ENCODE measurements around the gene VPS36. TPM values are rescaled to one million over a fixed set of nuclear protein-coding genes. Genes with fewer than 3 reads are reported as not detected.
A peak's percentile ranks its signal among the peaks of the same experiment; 100 is the strongest.
"Not testable (repeated sequence)": the region's sequence is repeated elsewhere in the genome, so short reads cannot be mapped to it uniquely, and the experiment has no call there.

Gene VPS36
- total RNA-seq (118 TPM), polyA plus RNA-seq (29.3 TPM)

GRCh38 chr13:52450012-52450792 is at the start of gene VPS36:
Gene VPS36 (minus strand): TSS chr13:52450634. CDS start chr13:52450594, 40 bp downstream.
- DNase-seq (ENCODE audit: extremely low spot score), result peak; percentile 85
- Histone ChIP-seq H3K4me1 (ENCODE audit: insufficient read depth) (no peaks in the 10 kb centered on the region), H3K27ac (ENCODE audit: low read depth) (peak within 1 kb of the TSS; percentile 98), H3K36me3 (ENCODE audit: insufficient read depth) (no peaks in the 10 kb centered on the region), H3K4me3 (ENCODE audit: low read depth, low read length) (peak within 1 kb of the TSS; percentile 88)
- WGBS, result under 1% methylated on average over 105 of the region's 105 CpGs

DNA sequence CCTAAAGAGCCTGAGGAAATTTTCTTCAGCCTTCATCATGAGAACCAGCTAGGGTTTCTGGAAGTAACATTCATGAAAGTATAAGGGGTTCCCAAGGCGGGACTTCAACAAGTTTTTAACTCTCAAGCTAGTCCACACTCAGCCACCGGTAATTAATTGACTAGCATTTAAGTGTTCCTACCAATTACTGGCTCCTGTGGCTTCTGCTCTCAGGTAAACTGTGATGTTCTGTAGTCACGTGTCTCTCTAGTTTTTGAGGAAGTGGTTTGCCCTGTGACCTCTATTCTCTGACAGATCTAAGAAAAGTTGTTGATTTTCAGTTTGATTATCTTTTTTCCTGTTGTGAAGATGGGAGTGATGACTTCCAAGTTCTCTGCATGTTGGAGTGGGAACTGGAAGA is 47.5 kb upstream of the VPS36 start:
- WGBS, result 55% methylated on average over 3 of the region's 3 CpGs
- not testable (repeated sequence) for DNase-seq (ENCODE audit: extremely low spot score); H3K4me1 ChIP-seq (ENCODE audit: insufficient read depth); H3K4me3 ChIP-seq (ENCODE audit: low read depth, low read length); H3K27ac ChIP-seq (ENCODE audit: low read depth); H3K36me3 ChIP-seq (ENCODE audit: insufficient read depth)

GRCh38 chr13:52494241-52494640 is 43.8 kb upstream of the VPS36 start:
- 75% methylated on average over 5 of the region's 5 CpGs for WGBS
- H3K4me1 ChIP-seq (ENCODE audit: insufficient read depth); H3K36me3 ChIP-seq (ENCODE audit: insufficient read depth); H3K4me3 ChIP-seq (ENCODE audit: low read depth, low read length); H3K27ac ChIP-seq (ENCODE audit: low read depth); DNase-seq (ENCODE audit: extremely low spot score): not testable (repeated sequence)

DNA sequence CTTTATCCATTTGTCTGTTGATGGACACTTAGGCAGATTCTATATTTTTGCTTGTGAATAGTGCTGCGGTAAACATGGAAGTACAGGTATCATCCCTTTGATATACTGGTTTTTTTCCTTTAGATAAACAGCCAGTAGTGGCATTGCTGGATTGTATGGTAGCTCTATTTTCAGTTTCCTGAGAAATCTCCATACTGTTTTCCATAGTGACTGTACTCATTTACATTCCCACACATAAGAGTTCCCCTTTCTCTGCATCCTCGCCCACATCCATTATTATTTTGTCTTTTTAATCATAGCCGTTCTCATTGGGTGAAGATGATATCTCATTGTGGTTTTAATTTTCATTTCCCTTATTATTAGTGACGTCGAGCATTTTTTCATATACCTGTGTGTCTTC is 40.6 kb upstream of the VPS36 start:
- 86% methylated on average over 2 of the region's 5 CpGs for WGBS
- H3K4me1 ChIP-seq (ENCODE audit: insufficient read depth); H3K27ac ChIP-seq (ENCODE audit: low read depth); DNase-seq (ENCODE audit: extremely low spot score); H3K36me3 ChIP-seq (ENCODE audit: insufficient read depth); H3K4me3 ChIP-seq (ENCODE audit: low read depth, low read length): not testable (repeated sequence)

DNA sequence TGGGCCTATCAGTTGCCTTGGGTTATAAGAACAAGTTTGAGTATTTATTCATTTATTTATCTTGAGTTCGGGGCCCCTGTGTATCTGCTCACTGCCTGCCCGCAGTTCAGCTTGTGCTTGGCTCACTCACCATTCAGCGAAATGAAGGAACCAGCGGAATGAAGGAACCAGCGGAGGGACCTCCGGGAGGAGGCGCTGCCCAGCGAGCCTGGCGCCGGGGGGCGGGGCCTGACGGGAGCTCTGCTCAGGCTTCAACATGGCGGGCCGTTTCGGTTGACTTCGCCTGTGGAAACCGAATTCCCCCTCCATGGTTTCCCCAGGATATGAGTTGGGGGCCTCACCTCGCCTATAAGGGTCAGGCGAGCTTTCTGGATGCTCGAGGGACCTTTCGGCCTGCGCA is 38.3 kb upstream of the VPS36 start:
- not testable (repeated sequence) for H3K27ac ChIP-seq (ENCODE audit: low read depth); H3K36me3 ChIP-seq (ENCODE audit: insufficient read depth); DNase-seq (ENCODE audit: extremely low spot score); H3K4me1 ChIP-seq (ENCODE audit: insufficient read depth); H3K4me3 ChIP-seq (ENCODE audit: low read depth, low read length)
- WGBS, result no CpG with 5 or more reads among the region's 22 CpGs

DNA sequence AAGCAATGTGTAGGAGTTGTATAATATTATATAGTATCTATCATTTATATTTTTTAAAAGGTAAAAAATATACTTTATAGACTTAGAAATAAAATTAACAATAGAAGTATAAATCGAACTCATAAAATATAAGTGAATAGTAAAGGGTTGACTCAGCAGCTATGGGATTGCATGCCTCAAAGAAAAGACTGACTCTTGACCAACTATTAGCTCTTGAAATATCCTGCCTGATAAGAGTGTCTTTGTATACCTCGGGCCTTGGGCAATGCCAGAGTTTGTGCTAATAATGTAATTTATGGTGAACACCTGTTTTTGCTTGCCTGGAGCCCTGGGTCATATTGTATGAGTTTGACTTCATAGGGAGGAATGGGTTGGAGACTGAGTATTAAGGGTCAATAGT is 36.6 kb upstream of the VPS36 start:
- 46% methylated on average over 2 of the region's 2 CpGs for WGBS
- not testable (repeated sequence) for H3K36me3 ChIP-seq (ENCODE audit: insufficient read depth); H3K4me3 ChIP-seq (ENCODE audit: low read depth, low read length); H3K4me1 ChIP-seq (ENCODE audit: insufficient read depth); DNase-seq (ENCODE audit: extremely low spot score); H3K27ac ChIP-seq (ENCODE audit: low read depth)

DNA sequence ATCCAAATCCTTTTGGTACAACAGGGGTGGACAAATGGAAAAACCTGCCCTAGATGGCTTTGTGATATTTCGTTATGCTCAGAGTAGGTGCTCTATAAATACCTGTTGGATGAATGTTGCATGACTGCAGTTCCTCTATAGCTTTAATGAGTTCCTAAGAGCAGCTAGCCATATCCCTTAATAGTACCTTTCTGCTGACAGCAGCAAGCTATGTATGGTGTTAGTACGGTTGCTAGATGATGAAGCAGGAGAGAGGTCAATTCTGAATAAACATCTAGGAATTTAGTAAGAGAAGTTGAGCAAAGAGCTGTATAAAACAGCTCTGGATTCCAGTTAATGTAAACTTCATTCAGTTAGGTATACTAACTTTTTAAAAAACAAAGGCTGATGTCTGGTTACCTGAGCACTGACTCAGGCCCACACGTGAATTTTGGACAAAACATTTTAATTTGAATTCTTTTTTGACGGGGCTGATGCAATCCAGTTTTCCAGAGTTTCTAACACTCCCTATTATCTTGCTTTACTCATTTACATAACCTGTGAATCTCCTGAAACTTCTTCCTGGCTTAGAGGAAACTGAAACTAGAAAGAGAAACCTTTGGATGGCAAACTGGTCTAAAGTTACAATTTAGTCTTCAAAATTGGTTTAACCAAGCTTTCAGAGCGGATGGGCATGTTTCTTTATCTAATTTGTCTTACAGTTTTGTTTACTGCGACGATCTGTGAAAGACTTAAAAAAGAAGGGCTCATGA is 30.4 kb upstream of the VPS36 start:
- not testable (repeated sequence) for H3K4me3 ChIP-seq (ENCODE audit: low read depth, low read length); H3K36me3 ChIP-seq (ENCODE audit: insufficient read depth); H3K27ac ChIP-seq (ENCODE audit: low read depth); H3K4me1 ChIP-seq (ENCODE audit: insufficient read depth); DNase-seq (ENCODE audit: extremely low spot score)
- WGBS, result 81% methylated on average over 6 of the region's 7 CpGs

DNA sequence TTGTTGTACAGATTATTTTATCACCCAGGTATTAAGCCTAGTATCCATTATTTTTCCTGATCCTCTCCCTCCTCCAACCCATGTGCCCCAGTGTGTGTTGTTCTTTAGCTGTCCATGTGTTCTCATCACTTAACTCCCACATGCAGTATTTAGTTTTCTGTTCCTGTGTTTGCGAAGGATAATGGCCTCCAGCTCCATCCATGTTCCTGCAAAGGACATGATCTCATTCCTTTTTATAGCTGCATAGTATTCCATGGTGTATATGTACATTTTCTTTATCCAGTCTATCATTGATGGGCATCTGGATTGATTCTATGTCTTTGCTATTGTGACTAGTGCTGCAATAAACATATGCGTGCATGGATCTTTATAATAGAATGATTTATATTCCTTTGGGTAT is 18.1 kb upstream of the VPS36 start:
- not testable (repeated sequence) for H3K4me3 ChIP-seq (ENCODE audit: low read depth, low read length); H3K36me3 ChIP-seq (ENCODE audit: insufficient read depth); DNase-seq (ENCODE audit: extremely low spot score); H3K27ac ChIP-seq (ENCODE audit: low read depth); H3K4me1 ChIP-seq (ENCODE audit: insufficient read depth)
- 80% methylated on average over 2 of the region's 2 CpGs for WGBS

DNA sequence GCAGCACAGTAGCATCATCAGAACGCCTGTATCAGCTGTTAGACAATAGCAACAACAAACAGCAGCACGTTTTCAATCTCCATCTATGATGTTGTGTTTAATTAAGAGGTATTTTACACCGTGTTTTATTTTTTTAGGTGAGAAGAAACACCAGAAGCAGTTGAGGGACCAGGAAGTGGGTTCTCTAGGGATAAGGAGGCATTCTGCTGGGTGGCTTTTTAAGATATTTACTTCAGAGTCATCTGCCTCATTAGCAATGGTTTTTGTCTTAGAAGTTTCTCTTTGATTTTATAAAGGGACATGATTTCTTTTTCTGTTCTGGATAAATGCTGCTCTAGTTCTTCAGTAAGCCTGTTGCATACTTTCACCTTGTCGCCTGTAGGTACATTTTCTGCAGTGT is 13.1 kb upstream of the VPS36 start:
- H3K27ac ChIP-seq (ENCODE audit: low read depth), result no peak overlapping the region
- 91% methylated on average over 4 of the region's 4 CpGs for WGBS
- no peaks in the 10 kb centered on the region for H3K36me3 ChIP-seq (ENCODE audit: insufficient read depth)

GRCh38 chr13:52461265-52461664 is 10.8 kb upstream of the VPS36 start:
- WGBS, result 89% methylated on average over 3 of the region's 3 CpGs
- H3K4me1 ChIP-seq (ENCODE audit: insufficient read depth), result no peaks in the 10 kb centered on the region
- no peak overlapping the region for H3K4me3 ChIP-seq (ENCODE audit: low read depth, low read length)
- no peaks in the 10 kb centered on the region for H3K36me3 ChIP-seq (ENCODE audit: insufficient read depth)
- no peak for DNase-seq (ENCODE audit: extremely low spot score)
- H3K27ac ChIP-seq (ENCODE audit: low read depth), result no peak overlapping the region

More for the DNA sequence above, 13.1 kb upstream of the VPS36 start:
- H3K4me3 ChIP-seq (ENCODE audit: low read depth, low read length), result no peak overlapping the region
- no peaks in the 10 kb centered on the region for H3K4me1 ChIP-seq (ENCODE audit: insufficient read depth)
- no peak for DNase-seq (ENCODE audit: extremely low spot score)

- DNase-seq (ENCODE audit: extremely low spot score), result no peak
- Histone ChIP-seq H3K4me1 (ENCODE audit: insufficient read depth) (no peaks in the 10 kb centered on the region), H3K36me3 (ENCODE audit: insufficient read depth) (no peaks in the 10 kb centered on the region), H3K4me3 (ENCODE audit: low read depth, low read length) (no peak overlapping the region), H3K27ac (ENCODE audit: low read depth) (no peak overlapping the region)
- 79% methylated on average over 6 of the region's 6 CpGs for WGBS
Observed at GRCh38 chr13:52459668-52460067, 9.2 kb upstream of the VPS36 start.

- H3K36me3 ChIP-seq (ENCODE audit: insufficient read depth), result no peaks in the 10 kb centered on the region
- H3K4me1 ChIP-seq (ENCODE audit: insufficient read depth), result no peaks in the 10 kb centered on the region
- H3K27ac ChIP-seq (ENCODE audit: low read depth), result peak overlapping the region; percentile 77
- no peak for DNase-seq (ENCODE audit: extremely low spot score)
- under 1% methylated on average over 37 of the region's 37 CpGs for WGBS
- H3K4me3 ChIP-seq (ENCODE audit: low read depth, low read length), result peak overlapping the region; percentile 76
Observed at GRCh38 chr13:52455677-52456041, 5.2 kb upstream of the VPS36 start.

DNA sequence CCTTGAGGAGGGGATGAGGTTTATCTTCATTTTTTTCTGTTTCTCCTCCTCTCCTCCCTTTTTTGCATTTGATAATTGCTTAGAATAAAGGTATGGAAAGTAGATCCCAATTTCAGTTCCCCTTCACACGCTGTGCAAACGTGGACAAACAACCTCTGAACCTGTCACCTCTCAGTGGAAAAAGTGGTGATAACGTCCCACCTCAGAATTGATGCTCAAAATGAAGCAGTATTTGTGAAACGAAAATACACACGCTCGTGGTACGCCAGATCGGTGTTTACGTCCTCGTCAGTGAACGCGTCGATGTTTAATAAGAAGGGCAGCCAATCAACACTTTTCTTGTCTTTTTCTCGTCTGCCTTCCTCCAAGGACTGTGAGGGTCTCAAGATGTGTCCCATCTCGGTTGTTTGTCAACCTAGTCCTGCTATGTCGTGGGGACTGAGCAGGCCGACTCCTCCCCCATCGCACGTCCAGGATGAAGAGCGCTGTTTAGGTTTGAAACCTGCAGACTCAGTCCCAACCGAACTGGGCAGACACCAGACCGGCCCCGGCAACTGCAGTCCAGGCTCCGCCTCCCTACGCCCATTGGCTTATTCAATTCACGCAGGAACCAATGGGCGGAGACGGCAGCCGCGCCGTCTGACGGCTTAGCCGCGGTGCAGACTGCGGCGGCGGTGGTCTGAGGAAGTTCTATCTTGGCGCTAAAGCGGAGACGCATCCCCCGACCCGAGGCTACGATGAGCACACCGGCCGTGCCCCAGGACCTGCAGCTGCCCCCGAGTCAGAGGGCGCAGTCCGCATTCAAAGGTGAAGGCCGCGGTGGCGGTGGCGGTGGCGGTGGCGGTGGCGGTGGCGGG is 4.6 kb upstream of the VPS36 start, which contains the start of gene CKAP2:
Gene CKAP2 (plus strand): TSS at position 659 of the 857 bp plus-strand sequence. CDS start 79 bp downstream, at position 738.
- DNase-seq (ENCODE audit: extremely low spot score), result peak; percentile 88
- peak within 1 kb of the TSS; percentile 77 for H3K27ac ChIP-seq (ENCODE audit: low read depth)
- no peaks in the 10 kb centered on the region for H3K4me1 ChIP-seq (ENCODE audit: insufficient read depth)
- H3K4me3 ChIP-seq (ENCODE audit: low read depth, low read length), result peak within 1 kb of the TSS; percentile 76
- no peaks in the 10 kb centered on the region for H3K36me3 ChIP-seq (ENCODE audit: insufficient read depth)
- WGBS, result under 1% methylated on average over 56 of the region's 56 CpGs

Measured in urinary bladder (tissue), 4 donors.